ENCODE data around the gene MGRN1. TPM values are rescaled to one million over a fixed set of nuclear protein-coding genes. Genes with fewer than 3 reads are reported as not detected.

MGRN1 gene
- total and polyA plus RNA-seq, 2 donors (not counting 1 experiment from before 2014, with no cell fraction given): 22.7 to 89.2 TPM

GRCh38 chr16:4692460-4693295, 68.1 kb downstream of the MGRN1 start:
- Histone ChIP-seq H4K20me1 (ENCODE audit: control insufficient read depth, insufficient read depth, low read length, poor library complexity, severe bottlenecking) (peaks cover 13% of the 10 kb centered on the region), H3K36me3 (replicated peaks in 1 of 2; ENCODE audit: control extremely low read depth in 1 of 2, control insufficient read depth in 1 of 2, extremely low read depth in 1 of 2, insufficient read depth in 2 of 2, low read length in 1 of 2) (peaks cover 0 to 26% of the 10 kb centered on the region in 2 experiments), H3K9me3 (ENCODE audit: control extremely low read depth in 1 of 3, control insufficient read depth in 2 of 3, insufficient read depth in 1 of 3, low read length in 2 of 3) (no peaks in the 10 kb centered on the region), H3K9ac (ENCODE audit: low read length) (peak overlapping the region; percentile 93), H3K27me3 (replicated peaks in 1 of 4; ENCODE audit: control extremely low read depth in 1 of 4, control insufficient read depth in 3 of 4, insufficient read depth in 4 of 4, low read length in 3 of 4) (no peaks in the 10 kb centered on the region), H3K4me2 (replicated peaks; ENCODE audit: low read depth, low read length, poor library complexity, severe bottlenecking) (peak overlapping the region; percentile 92), H2AFZ (ENCODE audit: insufficient read depth, low read depth, low read length, poor library complexity, severe bottlenecking) (peak overlapping the region; percentile 84), H3K79me2 (ENCODE audit: control insufficient read depth, insufficient read depth, low read length) (peaks cover 16% of the 10 kb centered on the region), H3K4me1 (ENCODE audit: control insufficient read depth in 2 of 2, insufficient read depth in 2 of 2, low read length in 2 of 2) (peaks cover 15 to 19% of the 10 kb centered on the region in 2 donors), H3K27ac (ENCODE audit: low read length in 2 of 2) (peak overlapping the region; percentile 30 to 68), H3K4me3 (ENCODE audit: control extremely low read depth in 1 of 5, extremely low read depth in 1 of 5, insufficient read depth in 1 of 5, low read depth in 2 of 5, low read length in 4 of 5) (peak overlapping the region; percentile 50 to 84 (median 81))
- Mint-ChIP-seq H3K4me3 (peak overlapping the region; percentile 91), H3K27ac (peak overlapping the region; percentile 90), H3K27me3 (no peaks in the 10 kb centered on the region), H3K9me3 (ENCODE audit: insufficient read depth) (no peaks in the 10 kb centered on the region), H3K4me1 (peaks cover 22% of the 10 kb centered on the region)
- ChIA-PET CTCF (no interaction called here), POLR2A (interaction anchor here (0.6 to 2.1 kb wide), 5 partner anchors 42 to 228 kb away, joined by 3 to 17 read pairs (median 5); partner anchors contain the start of genes ANKS3 and DNAAF8)
- TF ChIP-seq EZH2 (IDR thresholded peaks at IDR 0.05; ENCODE audit: borderline replicate concordance, insufficient read depth, low read depth, low read length, poor library complexity, severe bottlenecking): no peak
- TF ChIP-seq, protein P1, sequence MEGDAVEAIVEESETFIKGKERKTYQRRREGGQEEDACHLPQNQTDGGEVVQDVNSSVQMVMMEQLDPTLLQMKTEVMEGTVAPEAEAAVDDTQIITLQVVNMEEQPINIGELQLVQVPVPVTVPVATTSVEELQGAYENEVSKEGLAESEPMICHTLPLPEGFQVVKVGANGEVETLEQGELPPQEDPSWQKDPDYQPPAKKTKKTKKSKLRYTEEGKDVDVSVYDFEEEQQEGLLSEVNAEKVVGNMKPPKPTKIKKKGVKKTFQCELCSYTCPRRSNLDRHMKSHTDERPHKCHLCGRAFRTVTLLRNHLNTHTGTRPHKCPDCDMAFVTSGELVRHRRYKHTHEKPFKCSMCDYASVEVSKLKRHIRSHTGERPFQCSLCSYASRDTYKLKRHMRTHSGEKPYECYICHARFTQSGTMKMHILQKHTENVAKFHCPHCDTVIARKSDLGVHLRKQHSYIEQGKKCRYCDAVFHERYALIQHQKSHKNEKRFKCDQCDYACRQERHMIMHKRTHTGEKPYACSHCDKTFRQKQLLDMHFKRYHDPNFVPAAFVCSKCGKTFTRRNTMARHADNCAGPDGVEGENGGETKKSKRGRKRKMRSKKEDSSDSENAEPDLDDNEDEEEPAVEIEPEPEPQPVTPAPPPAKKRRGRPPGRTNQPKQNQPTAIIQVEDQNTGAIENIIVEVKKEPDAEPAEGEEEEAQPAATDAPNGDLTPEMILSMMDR (IDR thresholded peaks at IDR 0.05): no peak
- 16% methylated on average over 27 of the region's 31 CpGs for WGBS (ENCODE audit: insufficient coverage)
- ATAC-seq (ENCODE audit: low read depth) (peak; percentile 4), DNase-seq (peak; percentile 66)
- intact Hi-C loops (cut with micrococcal nuclease): loop anchor here (1.0 to 5.0 kb wide), 8 partner anchors 68 to 420 kb away; partner anchors contain the start of genes GLYR1, HMOX2, MGRN1 and ROGDI

All from B cell (primary cell).